C4-2B (cell line): ENCODE data around the gene ADIPOR1.

Source experiments
- ZFX ChIP-seq: fragments of 450-650 bp; IDR thresholded peaks from 2 replicates; pipeline ENCODE4 v1.6.1; 2017
- TF ChIP-seq, protein P1 (sequence below): fragments of 450-650 bp; conservative IDR thresholded peaks from 2 replicates; pipeline ENCODE4 v1.5.1; 2017; ENCODE audit warnings: mild to moderate bottlenecking

GRCh38 chr1:202966006-202966898, 8.1 kb upstream of the ADIPOR1 start:
- TF ChIP-seq, protein P1, sequence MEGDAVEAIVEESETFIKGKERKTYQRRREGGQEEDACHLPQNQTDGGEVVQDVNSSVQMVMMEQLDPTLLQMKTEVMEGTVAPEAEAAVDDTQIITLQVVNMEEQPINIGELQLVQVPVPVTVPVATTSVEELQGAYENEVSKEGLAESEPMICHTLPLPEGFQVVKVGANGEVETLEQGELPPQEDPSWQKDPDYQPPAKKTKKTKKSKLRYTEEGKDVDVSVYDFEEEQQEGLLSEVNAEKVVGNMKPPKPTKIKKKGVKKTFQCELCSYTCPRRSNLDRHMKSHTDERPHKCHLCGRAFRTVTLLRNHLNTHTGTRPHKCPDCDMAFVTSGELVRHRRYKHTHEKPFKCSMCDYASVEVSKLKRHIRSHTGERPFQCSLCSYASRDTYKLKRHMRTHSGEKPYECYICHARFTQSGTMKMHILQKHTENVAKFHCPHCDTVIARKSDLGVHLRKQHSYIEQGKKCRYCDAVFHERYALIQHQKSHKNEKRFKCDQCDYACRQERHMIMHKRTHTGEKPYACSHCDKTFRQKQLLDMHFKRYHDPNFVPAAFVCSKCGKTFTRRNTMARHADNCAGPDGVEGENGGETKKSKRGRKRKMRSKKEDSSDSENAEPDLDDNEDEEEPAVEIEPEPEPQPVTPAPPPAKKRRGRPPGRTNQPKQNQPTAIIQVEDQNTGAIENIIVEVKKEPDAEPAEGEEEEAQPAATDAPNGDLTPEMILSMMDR = no peak
- TF ChIP-seq ZFX = no peak
